Lower leg skin (tissue), 3 donors: ENCODE measurements around the gene SCAMP2.

Experiments
- CTCF ChIP-seq, 3 donors: fragments of 450-650 bp; IDR thresholded peaks; one replicate each; pipeline ENCODE4 v1.5.1; 2016; ENCODE audit warnings: antibody characterized with exemption in 3 of 3, mild to moderate bottlenecking in 3 of 3, moderate library complexity in 2 of 3
- POLR2A ChIP-seq, 2 donors: fragments of 450-650 bp; IDR thresholded peaks; one replicate each; pipeline ENCODE4 v1.6.1; 2016 to 2017; ENCODE audit warnings: antibody characterized with exemption in 2 of 2, mild to moderate bottlenecking in 1 of 2, moderate library complexity in 1 of 2

- no peak for TF ChIP-seq CTCF (IDR thresholded peaks at IDR 0.05)
- no peak for TF ChIP-seq POLR2A (IDR thresholded peaks at IDR 0.05)
Measured at GRCh38 chr15:74832826-74833225, 40.3 kb downstream of the SCAMP2 start.
